SK-N-SH treated with all-trans-retinoic acid at 6 μM for 48 hours (cell line): ENCODE data around the gene HLA-F.

Experiments used
- ATAC-seq: fragments of 200-7000 bp; cut with Tn5 transposase; 3 replicates; pipeline ENCODE4 v1.9.1; 2020; ENCODE audit warnings: mild to moderate bottlenecking, moderate library complexity
- BACH2 ChIP-seq: fragments of 250-450 bp; sonication (Bioruptor Pico); IDR thresholded peaks from 2 replicates; pipeline ENCODE4 v1.9.0; 2021; ENCODE audit warnings: mild to moderate bottlenecking, borderline replicate concordance
- CREB5 ChIP-seq: fragments of 250-450 bp; sonication (Bioruptor Pico); IDR thresholded peaks from 2 replicates; pipeline ENCODE4 v1.5.1; 2020; ENCODE audit warnings: low read depth, mild to moderate bottlenecking, moderate library complexity
- CSDC2 ChIP-seq: fragments of 250-450 bp; sonication (Bioruptor Pico); IDR thresholded peaks from 2 replicates; pipeline ENCODE4 v1.5.0; 2020; ENCODE audit warnings: mild to moderate bottlenecking, moderate library complexity
- CSRNP3 ChIP-seq: fragments of 250-450 bp; sonication (Bioruptor Pico); IDR thresholded peaks from 2 replicates; pipeline ENCODE4 v1.5.1; 2021; ENCODE audit warnings: mild to moderate bottlenecking, moderate library complexity
- ESRRG ChIP-seq: fragments of 250-450 bp; sonication (Bioruptor Pico); IDR thresholded peaks from 2 replicates; pipeline ENCODE4 v1.6.1; 2021; ENCODE audit warnings: mild to moderate bottlenecking
- ISL1 ChIP-seq: fragments of 250-450 bp; sonication (Bioruptor Pico); IDR thresholded peaks from 2 replicates; pipeline ENCODE4 v2.1.2; 2022; ENCODE audit warnings: mild to moderate bottlenecking, moderate library complexity
- PATZ1 ChIP-seq: fragments of 250-450 bp; sonication (Bioruptor Pico); IDR thresholded peaks from 2 replicates; pipeline ENCODE4 v1.8.0; 2020; ENCODE audit warnings: mild to moderate bottlenecking, moderate library complexity, borderline replicate concordance
- POU6F1 ChIP-seq: fragments of 250-450 bp; sonication (Bioruptor Pico); IDR thresholded peaks from 2 replicates; pipeline ENCODE4 v1.8.0; 2021; ENCODE audit warnings: low read depth, mild to moderate bottlenecking, moderate library complexity, borderline replicate concordance
- PPARA ChIP-seq: fragments of 250-450 bp; sonication (Bioruptor Pico); IDR thresholded peaks from 2 replicates; pipeline ENCODE4 v1.5.0; 2020; ENCODE audit warnings: mild to moderate bottlenecking, borderline replicate concordance
- RARB ChIP-seq: fragments of 250-450 bp; sonication (Bioruptor Pico); IDR thresholded peaks from 2 replicates; pipeline ENCODE4 v1.8.0; 2021; ENCODE audit warnings: mild to moderate bottlenecking, moderate library complexity
- SNAI2 ChIP-seq: fragments of 250-450 bp; sonication (Bioruptor Pico); IDR thresholded peaks from 2 replicates; pipeline ENCODE4 v1.5.0; 2020; ENCODE audit warnings: mild to moderate bottlenecking, moderate library complexity
- TCF4 ChIP-seq: fragments of 250-450 bp; sonication (Bioruptor Pico); IDR thresholded peaks from 2 replicates; pipeline ENCODE4 v1.8.0; 2021; ENCODE audit warnings: mild to moderate bottlenecking, moderate library complexity, borderline replicate concordance
- TOX ChIP-seq: fragments of 250-450 bp; sonication (Bioruptor Pico); IDR thresholded peaks from 2 replicates; pipeline ENCODE4 v1.8.0; 2021; ENCODE audit warnings: mild to moderate bottlenecking, moderate library complexity, borderline replicate concordance
- TSHZ2 ChIP-seq: fragments of 250-450 bp; sonication (Bioruptor Pico); IDR thresholded peaks from 2 replicates; pipeline ENCODE4 v1.5.0; 2020; ENCODE audit warnings: mild to moderate bottlenecking, moderate library complexity
- ZC3H10 ChIP-seq: fragments of 250-450 bp; sonication (Bioruptor Pico); IDR thresholded peaks from 2 replicates; pipeline ENCODE4 v1.5.1; 2021; ENCODE audit warnings: mild to moderate bottlenecking, moderate library complexity
- ZFP30 ChIP-seq: fragments of 450-650 bp; formaldehyde crosslinking; IDR thresholded peaks from 2 replicates; pipeline ENCODE4 v1.5.0; 2022; ENCODE audit warnings: mild to moderate bottlenecking, moderate library complexity
- ZNF565 ChIP-seq: fragments of 450-650 bp; formaldehyde crosslinking; conservative IDR thresholded peaks from 2 replicates; pipeline ENCODE4 v1.5.0; 2020; ENCODE audit warnings: low read depth, mild to moderate bottlenecking, moderate library complexity
- ZNF70 ChIP-seq: fragments of 450-650 bp; formaldehyde crosslinking; IDR thresholded peaks from 2 replicates; pipeline ENCODE4 v1.5.0; 2020; ENCODE audit warnings: mild to moderate bottlenecking, moderate library complexity
- ZNF8 ChIP-seq: fragments of 450-650 bp; formaldehyde crosslinking; IDR thresholded peaks from 2 replicates; pipeline ENCODE4 v1.5.0; 2020; ENCODE audit warnings: mild to moderate bottlenecking, moderate library complexity

The HLA-F gene

GRCh38 chr6:29739882-29740261 is 16.6 kb downstream of the HLA-F start:
- TF ChIP-seq CSRNP3 (CRISPR knock-in tag) (no peak), BACH2 (CRISPR knock-in tag) (no peak), SNAI2 (CRISPR knock-in tag) (no peak), ESRRG (CRISPR knock-in tag) (no peak), CREB5 (no peak), ZC3H10 (CRISPR knock-in tag) (no peak), RARB (no peak), ISL1 (CRISPR knock-in tag) (no peak), PATZ1 (CRISPR knock-in tag) (no peak), ZNF70 (CRISPR knock-in tag) (no peak), ZNF565 (CRISPR knock-in tag) (no peak), ZFP30 (CRISPR knock-in tag) (no peak), CSDC2 (no peak), POU6F1 (CRISPR knock-in tag) (no peak), TOX (no peak), TCF4 (no peak), PPARA (CRISPR knock-in tag) (no peak), ZNF8 (CRISPR knock-in tag) (no peak)
- ATAC-seq, result no peak

- TF ChIP-seq ZC3H10 (CRISPR knock-in tag) (no peak), POU6F1 (CRISPR knock-in tag) (no peak), ZNF70 (CRISPR knock-in tag) (no peak), ZNF8 (CRISPR knock-in tag) (no peak), CSDC2 (no peak), TSHZ2 (CRISPR knock-in tag) (no peak), CSRNP3 (CRISPR knock-in tag) (no peak), PPARA (CRISPR knock-in tag) (no peak)
- TF ChIP-seq, all 23 proteins: peak for 0
- ATAC-seq, result no peak
Measured at GRCh38 chr6:29741592-29741991, 18.4 kb downstream of the HLA-F start.
